ENCODE results near the gene DDX39B. TPM values are rescaled to one million over a fixed set of nuclear protein-coding genes. Genes with fewer than 3 reads are reported as not detected.
A peak's percentile ranks its signal among the peaks of the same experiment; 100 is the strongest.

The DDX39B gene
- total and polyA plus RNA-seq, 9 of the 15 experiments (the other 6 are each of a cell fraction or from before 2014, with no cell fraction given) = 479 to 869 (median 592) TPM

DNA sequence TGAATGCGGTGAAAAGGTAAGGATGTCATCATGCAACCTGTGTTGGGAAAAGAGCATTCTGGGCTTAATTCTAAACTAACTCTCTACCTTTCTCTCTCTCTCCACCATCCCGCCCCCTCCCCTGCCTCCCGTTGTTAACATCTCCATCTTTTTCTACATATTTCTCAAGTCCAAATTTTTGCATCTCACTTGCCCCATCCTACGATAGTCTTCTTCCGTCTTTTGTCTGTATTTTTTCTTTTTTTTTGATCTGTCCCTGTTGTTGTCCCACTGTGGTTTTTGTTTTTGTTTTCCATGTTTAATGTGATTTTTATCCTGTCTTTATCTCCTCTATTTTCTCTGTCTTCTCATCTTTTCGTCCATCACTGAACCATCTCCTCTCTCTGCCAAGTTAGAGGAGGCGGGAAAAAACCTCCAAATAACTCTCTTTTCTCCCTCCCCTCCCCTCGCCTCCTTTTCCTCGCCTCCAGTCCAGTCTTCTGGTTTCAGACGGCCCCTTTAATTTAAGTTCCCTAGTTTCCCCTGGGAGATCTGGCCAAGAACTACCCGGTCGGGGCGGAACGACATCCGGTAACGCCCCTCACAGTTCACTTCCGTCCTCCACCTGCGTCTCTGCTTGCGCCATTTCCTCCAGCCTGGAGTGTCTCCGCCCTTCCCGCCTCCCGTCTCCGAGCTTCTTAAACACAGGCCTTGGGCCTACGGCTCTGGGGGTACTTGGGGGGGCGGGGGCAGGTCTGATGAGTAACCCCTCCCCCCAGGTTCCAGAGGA is 5.3 kb upstream of the DDX39B start, which contains the start of gene NFKBIL1 (continued):
- TF ChIP-seq, protein P1, sequence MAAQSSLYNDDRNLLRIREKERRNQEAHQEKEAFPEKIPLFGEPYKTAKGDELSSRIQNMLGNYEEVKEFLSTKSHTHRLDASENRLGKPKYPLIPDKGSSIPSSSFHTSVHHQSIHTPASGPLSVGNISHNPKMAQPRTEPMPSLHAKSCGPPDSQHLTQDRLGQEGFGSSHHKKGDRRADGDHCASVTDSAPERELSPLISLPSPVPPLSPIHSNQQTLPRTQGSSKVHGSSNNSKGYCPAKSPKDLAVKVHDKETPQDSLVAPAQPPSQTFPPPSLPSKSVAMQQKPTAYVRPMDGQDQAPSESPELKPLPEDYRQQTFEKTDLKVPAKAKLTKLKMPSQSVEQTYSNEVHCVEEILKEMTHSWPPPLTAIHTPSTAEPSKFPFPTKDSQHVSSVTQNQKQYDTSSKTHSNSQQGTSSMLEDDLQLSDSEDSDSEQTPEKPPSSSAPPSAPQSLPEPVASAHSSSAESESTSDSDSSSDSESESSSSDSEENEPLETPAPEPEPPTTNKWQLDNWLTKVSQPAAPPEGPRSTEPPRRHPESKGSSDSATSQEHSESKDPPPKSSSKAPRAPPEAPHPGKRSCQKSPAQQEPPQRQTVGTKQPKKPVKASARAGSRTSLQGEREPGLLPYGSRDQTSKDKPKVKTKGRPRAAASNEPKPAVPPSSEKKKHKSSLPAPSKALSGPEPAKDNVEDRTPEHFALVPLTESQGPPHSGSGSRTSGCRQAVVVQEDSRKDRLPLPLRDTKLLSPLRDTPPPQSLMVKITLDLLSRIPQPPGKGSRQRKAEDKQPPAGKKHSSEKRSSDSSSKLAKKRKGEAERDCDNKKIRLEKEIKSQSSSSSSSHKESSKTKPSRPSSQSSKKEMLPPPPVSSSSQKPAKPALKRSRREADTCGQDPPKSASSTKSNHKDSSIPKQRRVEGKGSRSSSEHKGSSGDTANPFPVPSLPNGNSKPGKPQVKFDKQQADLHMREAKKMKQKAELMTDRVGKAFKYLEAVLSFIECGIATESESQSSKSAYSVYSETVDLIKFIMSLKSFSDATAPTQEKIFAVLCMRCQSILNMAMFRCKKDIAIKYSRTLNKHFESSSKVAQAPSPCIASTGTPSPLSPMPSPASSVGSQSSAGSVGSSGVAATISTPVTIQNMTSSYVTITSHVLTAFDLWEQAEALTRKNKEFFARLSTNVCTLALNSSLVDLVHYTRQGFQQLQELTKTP (IDR thresholded peaks at IDR 0.05; ENCODE audit: low read depth in 1 of 2, partially characterized antibody in 2 of 2) = peak; percentile 42 to 60
- TF ChIP-seq ZNF24 (IDR thresholded peaks at IDR 0.05) (peak; percentile 29; the same call in 1 of the 2 replicates), BRCA1 (IDR thresholded peaks at IDR 0.05) (no peak), BRCA1 (CRISPR knock-in tag; IDR thresholded peaks at IDR 0.05) (no peak), GABPA (tag; conservative IDR thresholded peaks at IDR 0.05; ENCODE audit: low read depth) (peak; percentile 100), HNRNPLL (IDR thresholded peaks at IDR 0.05; ENCODE audit: low read depth, low read length, poor library complexity, severe bottlenecking) (peak; percentile 95), NFXL1 (CRISPR knock-in tag; IDR thresholded peaks at IDR 0.05) (no peak), RUNX1 (IDR thresholded peaks at IDR 0.05; ENCODE audit: low read depth) (no peak), ERF (CRISPR knock-in tag; IDR thresholded peaks at IDR 0.05) (no peak), ZFPM2 (CRISPR knock-in tag; IDR thresholded peaks at IDR 0.05) (no peak), KLF6 (CRISPR knock-in tag; IDR thresholded peaks at IDR 0.05; ENCODE audit: borderline replicate concordance) (peak; percentile 92), DDX20 (tag; IDR thresholded peaks at IDR 0.05; ENCODE audit: low read depth) (no peak), CHD4 (IDR thresholded peaks at IDR 0.05; ENCODE audit: insufficient read depth, insufficient replicate concordance, low read depth, low read length, poor library complexity, severe bottlenecking) (no peak), ZNF778 (CRISPR knock-in tag; IDR thresholded peaks at IDR 0.05) (no peak)
- TF ChIP-seq, protein P2, sequence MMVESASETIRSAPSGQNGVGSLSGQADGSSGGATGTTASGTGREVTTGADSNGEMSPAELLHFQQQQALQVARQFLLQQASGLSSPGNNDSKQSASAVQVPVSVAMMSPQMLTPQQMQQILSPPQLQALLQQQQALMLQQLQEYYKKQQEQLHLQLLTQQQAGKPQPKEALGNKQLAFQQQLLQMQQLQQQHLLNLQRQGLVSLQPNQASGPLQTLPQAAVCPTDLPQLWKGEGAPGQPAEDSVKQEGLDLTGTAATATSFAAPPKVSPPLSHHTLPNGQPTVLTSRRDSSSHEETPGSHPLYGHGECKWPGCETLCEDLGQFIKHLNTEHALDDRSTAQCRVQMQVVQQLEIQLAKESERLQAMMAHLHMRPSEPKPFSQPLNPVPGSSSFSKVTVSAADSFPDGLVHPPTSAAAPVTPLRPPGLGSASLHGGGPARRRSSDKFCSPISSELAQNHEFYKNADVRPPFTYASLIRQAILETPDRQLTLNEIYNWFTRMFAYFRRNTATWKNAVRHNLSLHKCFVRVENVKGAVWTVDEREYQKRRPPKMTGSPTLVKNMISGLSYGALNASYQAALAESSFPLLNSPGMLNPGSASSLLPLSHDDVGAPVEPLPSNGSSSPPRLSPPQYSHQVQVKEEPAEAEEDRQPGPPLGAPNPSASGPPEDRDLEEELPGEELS (CRISPR knock-in tag; IDR thresholded peaks at IDR 0.05; ENCODE audit: borderline replicate concordance) = no peak
- TF ChIP-seq, protein P3, sequence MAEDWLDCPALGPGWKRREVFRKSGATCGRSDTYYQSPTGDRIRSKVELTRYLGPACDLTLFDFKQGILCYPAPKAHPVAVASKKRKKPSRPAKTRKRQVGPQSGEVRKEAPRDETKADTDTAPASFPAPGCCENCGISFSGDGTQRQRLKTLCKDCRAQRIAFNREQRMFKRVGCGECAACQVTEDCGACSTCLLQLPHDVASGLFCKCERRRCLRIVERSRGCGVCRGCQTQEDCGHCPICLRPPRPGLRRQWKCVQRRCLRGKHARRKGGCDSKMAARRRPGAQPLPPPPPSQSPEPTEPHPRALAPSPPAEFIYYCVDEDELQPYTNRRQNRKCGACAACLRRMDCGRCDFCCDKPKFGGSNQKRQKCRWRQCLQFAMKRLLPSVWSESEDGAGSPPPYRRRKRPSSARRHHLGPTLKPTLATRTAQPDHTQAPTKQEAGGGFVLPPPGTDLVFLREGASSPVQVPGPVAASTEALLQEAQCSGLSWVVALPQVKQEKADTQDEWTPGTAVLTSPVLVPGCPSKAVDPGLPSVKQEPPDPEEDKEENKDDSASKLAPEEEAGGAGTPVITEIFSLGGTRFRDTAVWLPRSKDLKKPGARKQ (CRISPR knock-in tag; IDR thresholded peaks at IDR 0.05) = no peak
- TF ChIP-seq, protein P4, sequence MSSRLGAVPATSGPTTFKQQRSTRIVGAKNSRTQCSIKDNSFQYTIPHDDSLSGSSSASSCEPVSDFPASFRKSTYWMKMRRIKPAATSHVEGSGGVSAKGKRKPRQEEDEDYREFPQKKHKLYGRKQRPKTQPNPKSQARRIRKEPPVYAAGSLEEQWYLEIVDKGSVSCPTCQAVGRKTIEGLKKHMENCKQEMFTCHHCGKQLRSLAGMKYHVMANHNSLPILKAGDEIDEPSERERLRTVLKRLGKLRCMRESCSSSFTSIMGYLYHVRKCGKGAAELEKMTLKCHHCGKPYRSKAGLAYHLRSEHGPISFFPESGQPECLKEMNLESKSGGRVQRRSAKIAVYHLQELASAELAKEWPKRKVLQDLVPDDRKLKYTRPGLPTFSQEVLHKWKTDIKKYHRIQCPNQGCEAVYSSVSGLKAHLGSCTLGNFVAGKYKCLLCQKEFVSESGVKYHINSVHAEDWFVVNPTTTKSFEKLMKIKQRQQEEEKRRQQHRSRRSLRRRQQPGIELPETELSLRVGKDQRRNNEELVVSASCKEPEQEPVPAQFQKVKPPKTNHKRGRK (tag; IDR thresholded peaks at IDR 0.05) = peak; percentile 99
